Femur (tissue), 1 donor: ENCODE data around the gene TSPEAR.
"Not testable (repeated sequence)": the region's sequence is repeated elsewhere in the genome, so short reads cannot be mapped to it uniquely, and the experiment has no call there.

ENCODE experiments used
- DNase-seq: peaks from one replicate; pipeline ENCODE4 v3.0.0-alpha.2; 2017

The TSPEAR gene

GRCh38 chr21:44582055-44582454 is 129.3 kb downstream of the TSPEAR start:
- no peak for DNase-seq

GRCh38 chr21:44581158-44581557 is 130.2 kb downstream of the TSPEAR start:
- no peak for DNase-seq

GRCh38 chr21:44580231-44580821 is 131.0 kb downstream of the TSPEAR start, which contains the start of gene KRTAP10-5:
Gene KRTAP10-5, minus strand, starts transcription at chr21:44580604. Its CDS starts 26 bp downstream, at chr21:44580578.
- DNase-seq, result not testable (repeated sequence)

GRCh38 chr21:44579833-44580144 is 131.6 kb downstream of the TSPEAR start:
- no peak for DNase-seq

- no peak for DNase-seq
These were observed 132.1 kb downstream of the TSPEAR start for GRCh38 chr21:44579056-44579832.

- no peak for DNase-seq
These were observed 132.9 kb downstream of the TSPEAR start for GRCh38 chr21:44578371-44579055.

- no peak for DNase-seq
These were observed 135.3 kb downstream of the TSPEAR start for GRCh38 chr21:44576025-44576420.

- DNase-seq, result no peak
These were observed 135.9 kb downstream of the TSPEAR start for GRCh38 chr21:44575307-44576024.

- no peak for DNase-seq
These were observed 136.7 kb downstream of the TSPEAR start for GRCh38 chr21:44574457-44575306.

- DNase-seq, result not testable (repeated sequence)
These were observed 137.5 kb downstream of the TSPEAR start, which contains the start of gene KRTAP10-4 for GRCh38 chr21:44573630-44574456. Gene KRTAP10-4, plus strand, starts transcription at chr21:44573729. Its CDS starts 30 bp downstream, at chr21:44573759.

- DNase-seq, result no peak
These were observed 138.3 kb downstream of the TSPEAR start for GRCh38 chr21:44572959-44573583.

GRCh38 chr21:44571844-44572782 is 139.3 kb downstream of the TSPEAR start:
- no peak for DNase-seq

- no peak for DNase-seq
These were observed 140.1 kb downstream of the TSPEAR start for GRCh38 chr21:44571296-44571695.

- no peak for DNase-seq
These were observed 141.4 kb downstream of the TSPEAR start for GRCh38 chr21:44569861-44570517.

- DNase-seq, result no peak
These were observed 142.5 kb downstream of the TSPEAR start for GRCh38 chr21:44568667-44569556.

- no peak for DNase-seq
These were observed 143.1 kb downstream of the TSPEAR start for GRCh38 chr21:44568261-44568660.

GRCh38 chr21:44567481-44568171 is 143.7 kb downstream of the TSPEAR start:
- DNase-seq, result no peak
